Stimulated activated CD4-positive, alpha-beta T cell treated with anti-CD3 and anti-CD28 coated beads, Interleukin-12 subunit alpha, Interleukin-12 subunit beta, amount 100 ng/mL, for 4 hours (primary cell): ENCODE measurements around the gene FOXN4.

Source experiments
- DNase-seq: peaks from one replicate; pipeline ENCODE4 v3.0.0-alpha.2; 2020

The FOXN4 gene

GRCh38 chr12:109256011-109256410 is 53.1 kb downstream of the FOXN4 start:
- no peak for DNase-seq

GRCh38 chr12:109255377-109255776 is 53.7 kb downstream of the FOXN4 start:
- no peak for DNase-seq

GRCh38 chr12:109253913-109254544 is 55.1 kb downstream of the FOXN4 start:
- no peak for DNase-seq

- DNase-seq, result no peak
Observed at GRCh38 chr12:109252799-109253198, 56.3 kb downstream of the FOXN4 start.

- no peak for DNase-seq
Observed at GRCh38 chr12:109250523-109250922, 58.6 kb downstream of the FOXN4 start.

GRCh38 chr12:109247831-109248654 is 61.0 kb downstream of the FOXN4 start:
- DNase-seq, result no peak

GRCh38 chr12:109246221-109246620 is 62.9 kb downstream of the FOXN4 start:
- no peak for DNase-seq

GRCh38 chr12:109244073-109244472 is 65.0 kb downstream of the FOXN4 start:
- DNase-seq, result no peak

GRCh38 chr12:109241936-109242335 is 67.1 kb downstream of the FOXN4 start:
- no peak for DNase-seq

GRCh38 chr12:109240365-109240764 is 68.7 kb downstream of the FOXN4 start:
- no peak for DNase-seq

GRCh38 chr12:109239691-109240090 is 69.4 kb downstream of the FOXN4 start:
- DNase-seq, result no peak

GRCh38 chr12:109239179-109239578 is 69.9 kb downstream of the FOXN4 start:
- DNase-seq, result no peak

GRCh38 chr12:109236257-109236656 is 72.8 kb downstream of the FOXN4 start:
- no peak for DNase-seq

- no peak for DNase-seq
Observed at GRCh38 chr12:109234012-109234411, 75.1 kb downstream of the FOXN4 start.

GRCh38 chr12:109232731-109233130 is 76.4 kb downstream of the FOXN4 start:
- no peak for DNase-seq

GRCh38 chr12:109230193-109230592 is 78.9 kb downstream of the FOXN4 start:
- DNase-seq, result no peak

- no peak for DNase-seq
Observed at GRCh38 chr12:109228664-109229063, 80.4 kb downstream of the FOXN4 start.
